OCI-LY1 (cell line): ENCODE data around the gene ECSCR.

ENCODE experiments used
- H2AFZ ChIP-seq: fragments of 200-600 bp; sonication (generic), shearing (Covaris generic); 2 replicates; pipeline ENCODE4 v1.6.0; 2014; ENCODE audit warnings: antibody characterized with exemption, mild to moderate bottlenecking, low read length
- H3F3A ChIP-seq: fragments of 200-600 bp; sonication (generic), shearing (Covaris generic); 2 replicates; pipeline ENCODE4 v1.6.0; 2014; ENCODE audit warnings: mild to moderate bottlenecking, antibody characterized with exemption, low read length, moderate library complexity; ENCODE audit not compliant: insufficient read depth
- H3K27ac ChIP-seq: fragments of 200-600 bp; sonication (generic); 2 replicates; pipeline ENCODE4 v1.5.1; 2014; ENCODE audit warnings: low read length, mixed run types, mild to moderate bottlenecking, low read depth; ENCODE audit not compliant: poor library complexity, severe bottlenecking
- H3K27me3 ChIP-seq: fragments of 200-600 bp; sonication (generic); 2 replicates; pipeline ENCODE4 v1.6.0; 2014; ENCODE audit warnings: antibody characterized with exemption, mild to moderate bottlenecking, low read length, moderate library complexity; ENCODE audit not compliant: insufficient read depth
- H3K36me3 ChIP-seq: fragments of 200-600 bp; sonication (generic); 2 replicates; pipeline ENCODE4 v1.6.1; 2014; ENCODE audit warnings: mild to moderate bottlenecking, antibody characterized with exemption, low read length, moderate library complexity, mixed read lengths; ENCODE audit not compliant: insufficient read depth
- H3K4me1 ChIP-seq: fragments of 200-600 bp; sonication (generic); 2 replicates; pipeline ENCODE4 v1.5.1; 2014; ENCODE audit warnings: mild to moderate bottlenecking, low read length, moderate library complexity; ENCODE audit not compliant: insufficient read depth, severe bottlenecking
- H3K4me2 ChIP-seq: fragments of 200-600 bp; sonication (generic), shearing (Covaris generic); 2 replicates; pipeline ENCODE4 v1.6.1; 2014; ENCODE audit warnings: low read length
- H3K4me3 ChIP-seq: fragments of 200-600 bp; sonication (generic); 2 replicates; pipeline ENCODE4 v1.5.1; 2014; ENCODE audit warnings: low read length, low read depth, mild to moderate bottlenecking, mixed read lengths; ENCODE audit not compliant: poor library complexity, severe bottlenecking
- H3K79me2 ChIP-seq: fragments of 200-600 bp; shearing (Covaris generic); 2 replicates; pipeline ENCODE4 v1.6.1; 2016; ENCODE audit warnings: mixed run types, low read length, mixed read lengths; ENCODE audit not compliant: insufficient read depth
- H3K9ac ChIP-seq: fragments of 200-600 bp; sonication (generic), shearing (Covaris generic); 2 replicates; pipeline ENCODE4 v1.6.1; 2014; ENCODE audit warnings: mild to moderate bottlenecking, low read length, mixed read lengths
- H3K9me2 ChIP-seq: fragments of 200-600 bp; sonication (generic), shearing (Covaris generic); 2 replicates; pipeline ENCODE4 v1.6.1; 2014; ENCODE audit warnings: low read depth, mild to moderate bottlenecking, low read length, mixed read lengths
- H3K9me3 ChIP-seq: fragments of 200-600 bp; shearing (Covaris generic); 2 replicates; pipeline ENCODE4 v1.6.1; 2014; ENCODE audit warnings: low read length, mixed read lengths
- H4K20me1 ChIP-seq: fragments of 200-600 bp; sonication (generic), shearing (Covaris generic); 2 replicates; pipeline ENCODE4 v1.6.0; 2016; ENCODE audit warnings: mild to moderate bottlenecking, low read length; ENCODE audit not compliant: insufficient read depth
- EZH2 ChIP-seq: fragments of 200-600 bp; sonication (generic), shearing (Covaris generic); IDR thresholded peaks from 2 replicates; pipeline ENCODE4 v1.8.0; 2017; ENCODE audit warnings: borderline replicate concordance, mixed run types, mild to moderate bottlenecking, antibody characterized with exemption, low read length, moderate library complexity, mixed read lengths
- TF ChIP-seq, protein P1 (sequence below): fragments of 200-600 bp; sonication (generic), shearing (Covaris generic); IDR thresholded peaks from 2 replicates; pipeline ENCODE4 v1.5.1; 2017; ENCODE audit warnings: mild to moderate bottlenecking, antibody characterized with exemption, low read length, moderate library complexity, mixed read lengths

Gene ECSCR

DNA sequence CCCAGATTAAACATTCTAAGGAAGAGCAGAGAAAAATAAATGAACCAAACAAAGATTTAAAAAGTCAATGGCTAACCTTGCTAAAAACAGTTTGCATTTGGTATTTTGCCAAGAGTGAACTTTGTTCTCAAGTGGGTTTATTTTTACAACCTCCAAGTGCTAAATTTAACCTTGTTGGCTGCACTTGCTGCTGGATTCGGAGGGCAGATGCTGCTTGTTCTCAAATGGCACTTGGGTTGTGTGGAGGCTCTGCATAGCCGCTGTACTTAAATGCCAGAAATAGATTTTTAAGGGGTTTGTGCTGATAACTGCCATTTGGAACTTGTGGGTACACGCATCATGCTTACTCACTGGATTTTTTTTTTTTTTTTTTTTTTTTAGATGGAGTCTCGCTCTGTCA, 45.3 kb downstream of the ECSCR start:
- Histone ChIP-seq H3K79me2 (no peaks in the 10 kb centered on the region), H4K20me1 (no peaks in the 10 kb centered on the region), H3K9ac (no peak overlapping the region), H2AFZ (no peak overlapping the region), H3K9me2 (no peaks in the 10 kb centered on the region), H3K27me3 (no peaks in the 10 kb centered on the region), H3K4me2 (no peak overlapping the region), H3K9me3 (no peaks in the 10 kb centered on the region), H3K4me3 (no peak overlapping the region), H3K36me3 (no peaks in the 10 kb centered on the region), H3F3A (no peaks in the 10 kb centered on the region), H3K27ac (no peak overlapping the region), H3K4me1 (no peaks in the 10 kb centered on the region)
- TF ChIP-seq, protein P1, sequence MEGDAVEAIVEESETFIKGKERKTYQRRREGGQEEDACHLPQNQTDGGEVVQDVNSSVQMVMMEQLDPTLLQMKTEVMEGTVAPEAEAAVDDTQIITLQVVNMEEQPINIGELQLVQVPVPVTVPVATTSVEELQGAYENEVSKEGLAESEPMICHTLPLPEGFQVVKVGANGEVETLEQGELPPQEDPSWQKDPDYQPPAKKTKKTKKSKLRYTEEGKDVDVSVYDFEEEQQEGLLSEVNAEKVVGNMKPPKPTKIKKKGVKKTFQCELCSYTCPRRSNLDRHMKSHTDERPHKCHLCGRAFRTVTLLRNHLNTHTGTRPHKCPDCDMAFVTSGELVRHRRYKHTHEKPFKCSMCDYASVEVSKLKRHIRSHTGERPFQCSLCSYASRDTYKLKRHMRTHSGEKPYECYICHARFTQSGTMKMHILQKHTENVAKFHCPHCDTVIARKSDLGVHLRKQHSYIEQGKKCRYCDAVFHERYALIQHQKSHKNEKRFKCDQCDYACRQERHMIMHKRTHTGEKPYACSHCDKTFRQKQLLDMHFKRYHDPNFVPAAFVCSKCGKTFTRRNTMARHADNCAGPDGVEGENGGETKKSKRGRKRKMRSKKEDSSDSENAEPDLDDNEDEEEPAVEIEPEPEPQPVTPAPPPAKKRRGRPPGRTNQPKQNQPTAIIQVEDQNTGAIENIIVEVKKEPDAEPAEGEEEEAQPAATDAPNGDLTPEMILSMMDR, result no peak

DNA sequence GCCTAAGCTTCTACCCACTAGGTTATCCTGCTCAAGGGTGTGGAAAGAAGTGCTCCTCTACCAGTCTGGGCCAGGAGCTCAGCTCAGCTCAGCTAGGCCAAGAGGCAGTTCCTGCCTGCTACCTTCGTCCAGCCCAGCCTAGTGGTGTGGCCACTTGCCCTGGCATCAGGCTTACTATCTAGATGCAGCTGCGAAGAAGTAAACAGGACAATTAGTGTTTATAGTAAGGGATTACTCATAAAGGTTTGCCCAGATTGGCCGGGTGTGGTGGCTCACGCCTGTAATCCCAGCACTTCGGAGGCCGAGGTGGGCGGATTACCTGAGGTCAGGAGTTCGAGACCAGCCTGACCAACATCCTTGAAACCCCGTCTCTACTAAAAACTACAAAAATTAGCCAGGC, 45.9 kb downstream of the ECSCR start:
- no peaks in the 10 kb centered on the region for H3K4me1 ChIP-seq
- no peak overlapping the region for H3K27ac ChIP-seq
- no peak overlapping the region for H2AFZ ChIP-seq
- H3K79me2 ChIP-seq, result no peaks in the 10 kb centered on the region
- no peaks in the 10 kb centered on the region for H3K36me3 ChIP-seq
- no peaks in the 10 kb centered on the region for H3K9me3 ChIP-seq
- H3K4me2 ChIP-seq, result no peak overlapping the region
- no peak overlapping the region for H3K4me3 ChIP-seq
- H3K27me3 ChIP-seq, result no peaks in the 10 kb centered on the region
- H4K20me1 ChIP-seq, result no peaks in the 10 kb centered on the region
- no peaks in the 10 kb centered on the region for H3F3A ChIP-seq
- no peaks in the 10 kb centered on the region for H3K9me2 ChIP-seq
- no peak overlapping the region for H3K9ac ChIP-seq
- no peak for TF ChIP-seq EZH2
- TF ChIP-seq, protein P1, result no peak

GRCh38 chr5:139415869-139416268, 46.7 kb downstream of the ECSCR start:
- no peaks in the 10 kb centered on the region for H3K79me2 ChIP-seq
- H4K20me1 ChIP-seq, result no peaks in the 10 kb centered on the region
- no peaks in the 10 kb centered on the region for H3K27me3 ChIP-seq
- no peaks in the 10 kb centered on the region for H3K9me3 ChIP-seq
- no peaks in the 10 kb centered on the region for H3K4me1 ChIP-seq
- H3F3A ChIP-seq, result no peaks in the 10 kb centered on the region
- no peaks in the 10 kb centered on the region for H3K36me3 ChIP-seq
- H3K4me3 ChIP-seq, result no peak overlapping the region
- H3K4me2 ChIP-seq, result no peak overlapping the region
- no peak overlapping the region for H2AFZ ChIP-seq
- H3K9ac ChIP-seq, result no peak overlapping the region
- H3K9me2 ChIP-seq, result no peaks in the 10 kb centered on the region
- H3K27ac ChIP-seq, result no peak overlapping the region
- TF ChIP-seq, protein P1, result no peak
- TF ChIP-seq EZH2, result no peak
